ENCODE results near the gene EYA2.

DNA sequence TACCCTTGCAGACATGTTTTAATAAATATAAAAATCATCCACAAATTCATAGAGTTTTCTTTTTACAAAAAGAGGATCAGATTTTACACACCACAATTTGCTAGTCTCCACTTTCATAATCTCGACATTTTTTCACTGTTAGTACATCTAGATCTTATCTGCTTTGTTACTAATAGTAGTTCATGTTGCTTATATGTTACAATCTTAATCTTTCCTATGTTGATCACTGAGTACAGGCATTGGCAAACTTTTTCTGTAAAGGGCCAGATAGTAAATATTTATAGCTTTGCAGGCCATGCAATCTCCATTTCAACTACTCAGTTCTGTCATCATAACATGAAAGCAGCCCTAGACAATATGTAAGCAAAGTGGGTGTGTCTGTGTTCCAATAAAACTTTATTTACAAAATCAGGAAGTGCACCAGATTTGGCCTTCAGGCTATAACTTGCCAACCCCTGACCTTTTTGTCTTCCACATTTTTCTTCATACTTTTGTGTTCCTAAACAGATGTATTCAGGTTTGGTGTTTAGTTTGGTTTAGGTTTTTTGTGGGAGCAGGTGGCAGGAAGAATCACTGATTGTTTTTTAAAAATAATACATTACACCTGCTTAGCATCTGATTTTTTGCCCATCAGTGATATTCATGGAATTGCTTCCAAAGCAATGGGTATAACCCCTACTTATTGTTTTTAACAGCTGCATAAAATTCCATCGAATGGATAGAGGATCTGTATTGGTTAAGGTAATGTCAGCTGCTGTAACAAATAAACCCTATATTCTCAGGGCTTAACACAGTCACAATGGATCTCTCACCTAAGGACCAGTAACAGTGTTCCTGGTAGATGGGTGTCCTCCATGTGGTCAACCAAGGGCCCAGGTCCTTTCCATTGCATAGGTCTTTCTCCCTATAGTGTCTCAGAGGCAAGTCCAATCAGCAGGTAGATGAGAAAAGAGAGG lies 61.2 kb downstream of the EYA2 start:
- no peak for TF ChIP-seq POLR2A (IDR thresholded peaks at IDR 0.05)
- TF ChIP-seq, protein P1, sequence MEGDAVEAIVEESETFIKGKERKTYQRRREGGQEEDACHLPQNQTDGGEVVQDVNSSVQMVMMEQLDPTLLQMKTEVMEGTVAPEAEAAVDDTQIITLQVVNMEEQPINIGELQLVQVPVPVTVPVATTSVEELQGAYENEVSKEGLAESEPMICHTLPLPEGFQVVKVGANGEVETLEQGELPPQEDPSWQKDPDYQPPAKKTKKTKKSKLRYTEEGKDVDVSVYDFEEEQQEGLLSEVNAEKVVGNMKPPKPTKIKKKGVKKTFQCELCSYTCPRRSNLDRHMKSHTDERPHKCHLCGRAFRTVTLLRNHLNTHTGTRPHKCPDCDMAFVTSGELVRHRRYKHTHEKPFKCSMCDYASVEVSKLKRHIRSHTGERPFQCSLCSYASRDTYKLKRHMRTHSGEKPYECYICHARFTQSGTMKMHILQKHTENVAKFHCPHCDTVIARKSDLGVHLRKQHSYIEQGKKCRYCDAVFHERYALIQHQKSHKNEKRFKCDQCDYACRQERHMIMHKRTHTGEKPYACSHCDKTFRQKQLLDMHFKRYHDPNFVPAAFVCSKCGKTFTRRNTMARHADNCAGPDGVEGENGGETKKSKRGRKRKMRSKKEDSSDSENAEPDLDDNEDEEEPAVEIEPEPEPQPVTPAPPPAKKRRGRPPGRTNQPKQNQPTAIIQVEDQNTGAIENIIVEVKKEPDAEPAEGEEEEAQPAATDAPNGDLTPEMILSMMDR (IDR thresholded peaks at IDR 0.05): no peak

All from sigmoid colon (tissue), 3 donors.